ENCODE results near the gene ADGRG3. TPM values are rescaled to one million over a fixed set of nuclear protein-coding genes. Genes with fewer than 3 reads are reported as not detected.

Gene ADGRG3
- total and polyA plus RNA-seq, 2 donors from 2014 or later: 0.17 to 1.8 TPM

DNA sequence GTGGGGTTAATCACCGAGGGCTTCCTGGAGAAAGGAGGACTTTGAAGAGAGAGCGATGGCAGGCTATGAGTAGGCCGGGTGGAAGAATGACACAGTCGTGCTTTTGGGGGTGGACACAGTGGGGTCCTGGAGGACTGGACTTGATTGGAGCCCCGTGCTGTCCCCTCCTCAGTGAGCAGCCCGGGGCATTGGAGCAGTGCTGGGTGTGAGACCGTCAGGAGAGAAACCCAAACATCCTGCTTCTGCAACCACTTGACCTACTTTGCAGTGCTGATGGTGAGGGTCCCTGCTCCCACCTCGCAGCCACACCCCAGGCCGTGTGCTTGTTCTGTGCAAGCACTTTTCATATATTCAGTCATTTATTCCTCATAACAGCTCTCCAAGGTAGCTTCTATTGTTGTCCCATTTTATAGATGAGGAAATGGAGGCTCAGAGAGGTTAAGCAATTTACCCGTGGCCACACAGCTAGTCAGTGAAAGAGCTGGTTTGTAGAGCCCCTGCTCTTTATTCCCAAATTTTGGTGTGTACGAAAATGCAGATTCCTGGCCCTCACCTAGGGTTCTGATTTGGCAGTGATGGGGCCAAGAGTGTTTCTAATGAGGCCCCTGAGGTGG, 11.7 kb upstream of the ADGRG3 start:
- intact Hi-C loops (cut with DNase I): no loop called here
- DNase-seq: no peak
- Histone ChIP-seq H3K4me3 (ENCODE audit: low read length in 3 of 3) (no peak overlapping the region), H3K27ac (ENCODE audit: low read depth in 2 of 2, low read length in 2 of 2) (no peak overlapping the region), H3K27me3 (ENCODE audit: control insufficient read depth, insufficient read depth, low read length) (no peaks in the 10 kb centered on the region), H3K4me1 (ENCODE audit: control insufficient read depth in 2 of 3, insufficient read depth in 2 of 3, low read depth in 1 of 3, low read length in 3 of 3) (peaks cover 0 to 6% (median 0%) of the 10 kb centered on the region in 3 donors), H3K36me3 (ENCODE audit: control insufficient read depth in 2 of 3, insufficient read depth in 3 of 3, low read length in 3 of 3) (peaks cover 0 to 62% (median 45%) of the 10 kb centered on the region in 3 donors), H3K9me3 (ENCODE audit: control insufficient read depth in 2 of 3, insufficient read depth in 1 of 3, low read length in 3 of 3) (no peaks in the 10 kb centered on the region), H3K9ac (ENCODE audit: low read length in 3 of 3) (no peak overlapping the region)
- TF ChIP-seq, protein P1, sequence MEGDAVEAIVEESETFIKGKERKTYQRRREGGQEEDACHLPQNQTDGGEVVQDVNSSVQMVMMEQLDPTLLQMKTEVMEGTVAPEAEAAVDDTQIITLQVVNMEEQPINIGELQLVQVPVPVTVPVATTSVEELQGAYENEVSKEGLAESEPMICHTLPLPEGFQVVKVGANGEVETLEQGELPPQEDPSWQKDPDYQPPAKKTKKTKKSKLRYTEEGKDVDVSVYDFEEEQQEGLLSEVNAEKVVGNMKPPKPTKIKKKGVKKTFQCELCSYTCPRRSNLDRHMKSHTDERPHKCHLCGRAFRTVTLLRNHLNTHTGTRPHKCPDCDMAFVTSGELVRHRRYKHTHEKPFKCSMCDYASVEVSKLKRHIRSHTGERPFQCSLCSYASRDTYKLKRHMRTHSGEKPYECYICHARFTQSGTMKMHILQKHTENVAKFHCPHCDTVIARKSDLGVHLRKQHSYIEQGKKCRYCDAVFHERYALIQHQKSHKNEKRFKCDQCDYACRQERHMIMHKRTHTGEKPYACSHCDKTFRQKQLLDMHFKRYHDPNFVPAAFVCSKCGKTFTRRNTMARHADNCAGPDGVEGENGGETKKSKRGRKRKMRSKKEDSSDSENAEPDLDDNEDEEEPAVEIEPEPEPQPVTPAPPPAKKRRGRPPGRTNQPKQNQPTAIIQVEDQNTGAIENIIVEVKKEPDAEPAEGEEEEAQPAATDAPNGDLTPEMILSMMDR (IDR thresholded peaks at IDR 0.05; ENCODE audit: borderline replicate concordance, extremely low read depth, insufficient read depth): no peak
- no peak for FAIRE-seq

DNA sequence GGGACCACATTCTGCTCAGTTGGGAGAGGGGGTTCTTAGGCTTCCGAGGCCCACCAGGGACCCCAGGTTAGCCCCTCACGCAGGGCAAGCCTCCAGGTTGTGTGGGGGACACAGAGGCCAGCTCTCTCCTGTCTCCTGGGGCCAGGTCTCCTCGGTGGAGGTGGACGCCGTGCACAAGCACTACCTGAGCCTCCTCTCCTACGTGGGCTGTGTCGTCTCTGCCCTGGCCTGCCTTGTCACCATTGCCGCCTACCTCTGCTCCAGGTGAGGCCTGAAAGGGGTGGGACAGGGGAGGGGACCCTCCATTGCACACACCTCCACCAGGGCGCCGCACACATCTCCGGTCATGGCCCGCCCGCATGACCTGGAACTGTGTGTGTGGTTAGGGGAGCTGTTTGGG, 10.9 kb upstream of the ADGRG3 start:
- FAIRE-seq (no peak), DNase-seq (peak in 1 of 5 donors; percentile 53)
- no peak overlapping the region for H3K9ac ChIP-seq (ENCODE audit: low read length in 3 of 3)
- peaks cover 0 to 6% (median 0%) of the 10 kb centered on the region in 3 donors for H3K4me1 ChIP-seq (ENCODE audit: control insufficient read depth in 2 of 3, insufficient read depth in 2 of 3, low read depth in 1 of 3, low read length in 3 of 3)
- H3K4me3 ChIP-seq (ENCODE audit: low read length in 3 of 3): no peak overlapping the region
- H3K27me3 ChIP-seq (ENCODE audit: control insufficient read depth, insufficient read depth, low read length): no peaks in the 10 kb centered on the region
- H3K36me3 ChIP-seq (ENCODE audit: control insufficient read depth in 2 of 3, insufficient read depth in 3 of 3, low read length in 3 of 3): peaks cover 0 to 62% (median 46%) of the 10 kb centered on the region in 3 donors
- TF ChIP-seq, protein P1 (IDR thresholded peaks at IDR 0.05; ENCODE audit: borderline replicate concordance, extremely low read depth, insufficient read depth): no peak
- no peaks in the 10 kb centered on the region for H3K9me3 ChIP-seq (ENCODE audit: control insufficient read depth in 2 of 3, insufficient read depth in 1 of 3, low read length in 3 of 3)
- intact Hi-C loops (cut with DNase I): no loop called here
- H3K27ac ChIP-seq (ENCODE audit: low read depth in 2 of 2, low read length in 2 of 2): no peak overlapping the region

DNA sequence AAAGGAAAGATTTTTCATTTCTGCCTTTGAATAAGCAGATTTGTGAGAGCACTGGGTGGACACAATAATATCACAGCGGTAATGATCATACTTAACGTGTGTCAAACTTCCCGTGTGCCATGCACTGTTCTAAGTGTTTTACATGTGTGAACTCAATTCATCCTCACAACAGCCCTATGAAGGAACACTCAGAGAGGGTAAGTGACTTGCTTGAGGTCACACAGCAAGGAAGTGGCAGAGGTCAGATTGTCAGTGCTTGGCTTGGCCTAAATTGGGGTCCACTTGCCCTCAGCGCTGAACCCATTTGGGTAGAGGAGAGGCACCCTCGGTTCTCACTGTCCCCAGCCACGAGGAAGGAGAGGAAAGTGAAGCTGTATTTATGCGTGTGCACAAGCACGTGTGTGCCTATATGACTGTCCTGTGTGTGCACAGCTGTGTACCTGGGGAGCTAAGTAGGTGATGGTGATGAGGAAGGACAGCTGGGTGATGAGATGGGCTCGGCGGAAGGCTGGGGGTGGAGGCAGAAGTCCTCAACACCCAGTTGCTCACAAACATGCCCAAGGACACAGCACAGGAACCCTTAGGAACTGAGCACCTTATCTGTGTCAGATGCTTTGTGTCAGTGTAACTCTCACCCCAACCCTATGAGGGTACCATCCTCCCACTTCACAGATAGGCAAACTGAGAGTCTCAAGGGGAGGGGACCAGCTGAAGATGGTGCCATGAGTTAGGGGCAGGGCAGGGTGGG, 9.8 kb upstream of the ADGRG3 start:
- H3K4me3 ChIP-seq (ENCODE audit: low read length in 3 of 3): no peak overlapping the region
- DNase-seq (peak in 1 of 5 donors; percentile 26), FAIRE-seq (no peak)
- no peak overlapping the region for H3K27ac ChIP-seq (ENCODE audit: low read depth in 2 of 2, low read length in 2 of 2)
- no peaks in the 10 kb centered on the region for H3K9me3 ChIP-seq (ENCODE audit: control insufficient read depth in 2 of 3, insufficient read depth in 1 of 3, low read length in 3 of 3)
- H3K4me1 ChIP-seq (ENCODE audit: control insufficient read depth in 2 of 3, insufficient read depth in 2 of 3, low read depth in 1 of 3, low read length in 3 of 3): peaks cover 0 to 6% (median 0%) of the 10 kb centered on the region in 3 donors
- peaks cover 0 to 61% (median 51%) of the 10 kb centered on the region in 3 donors for H3K36me3 ChIP-seq (ENCODE audit: control insufficient read depth in 2 of 3, insufficient read depth in 3 of 3, low read length in 3 of 3)
- intact Hi-C loops (cut with DNase I): no loop called here
- H3K9ac ChIP-seq (ENCODE audit: low read length in 3 of 3): no peak overlapping the region
- TF ChIP-seq, protein P1 (IDR thresholded peaks at IDR 0.05; ENCODE audit: borderline replicate concordance, extremely low read depth, insufficient read depth): no peak
- H3K27me3 ChIP-seq (ENCODE audit: control insufficient read depth, insufficient read depth, low read length): no peaks in the 10 kb centered on the region

Data from kidney (tissue), 14 donors.